Panc1 (cell line): ENCODE measurements around the gene RPP25L. TPM values are rescaled to one million over a fixed set of nuclear protein-coding genes. Genes with fewer than 3 reads are reported as not detected.

Source experiments
- ATAC-seq: fragments of 200-7000 bp; cut with Tn5 transposase; 2 replicates; pipeline ENCODE4 v1.9.1; 2020; ENCODE audit warnings: mild to moderate bottlenecking, moderate library complexity
- BruUV-seq: library from RNA; stranded (reverse); fragments of 400-500 nt; replicated peaks from 2 replicates; lab custom pipeline; 2021; lab: Mats Ljungman, UMichigan
- CTCF ChIA-PET: fragments of 300-600 bp; sonication (Branson Sonifier 250); formaldehyde crosslinking; loops from one replicate; lab custom pipeline; 2022; ENCODE audit warnings: antibody characterized with exemption; lab: Charles Lee
- POLR2A ChIA-PET: fragments of 300-600 bp; sonication (Branson Sonifier 250); formaldehyde crosslinking; loops from one replicate; lab custom pipeline; 2022; ENCODE audit warnings: antibody characterized with exemption; lab: Charles Lee
- DNase-seq: peaks from one replicate; pipeline ENCODE4 v3.0.0-alpha.2; 2010; ENCODE audit warnings: low read depth, low spot score
- H3K27ac ChIP-seq: 2 replicates; pipeline ENCODE4 v1.5.1; 2011; ENCODE audit warnings: mild to moderate bottlenecking, low read length, inconsistent platforms
- H3K27me3 ChIP-seq: fragments of 200-500 bp; sonication (Bioruptor generic); 2 replicates; pipeline ENCODE4 v1.6.0; 2014; ENCODE audit warnings: low read length, inconsistent platforms; ENCODE audit not compliant: control insufficient read depth, insufficient read depth
- H3K36me3 ChIP-seq: fragments of 200-500 bp; sonication (Bioruptor generic); 2 replicates; pipeline ENCODE4 v1.5.1; 2014; ENCODE audit warnings: inconsistent platforms, mild to moderate bottlenecking, low read length, moderate library complexity; ENCODE audit not compliant: control insufficient read depth, insufficient read depth
- H3K4me1 ChIP-seq: 2 replicates; pipeline ENCODE4 v1.5.1; 2011; ENCODE audit warnings: inconsistent platforms, mild to moderate bottlenecking, low read length, moderate library complexity; ENCODE audit not compliant: control insufficient read depth, insufficient read depth
- H3K4me3 ChIP-seq, 2 experiments: 2 replicates each; pipeline ENCODE4 v1.5.1; 2011 to 2012; ENCODE audit warnings: low read depth in 2 of 2, low read length in 2 of 2, mild to moderate bottlenecking in 2 of 2, inconsistent platforms in 1 of 2, moderate library complexity in 1 of 2
- H3K9me3 ChIP-seq: fragments of 200-500 bp; sonication (Bioruptor generic); 2 replicates; pipeline ENCODE4 v1.5.1; 2014; ENCODE audit warnings: low read depth, mild to moderate bottlenecking, inconsistent platforms, low read length, moderate library complexity; ENCODE audit not compliant: control insufficient read depth, insufficient read depth
- CTCF ChIP-seq: fragments of 450-650 bp; IDR thresholded peaks from 2 replicates; pipeline ENCODE4 v1.5.1; 2017; ENCODE audit warnings: mild to moderate bottlenecking
- POLR2AphosphoS5 ChIP-seq: IDR thresholded peaks from 2 replicates; pipeline ENCODE4 v1.6.1; 2012; ENCODE audit warnings: mild to moderate bottlenecking, low read depth, low read length, moderate library complexity
- REST ChIP-seq, 2 experiments: IDR thresholded peaks; 2 replicates each; pipeline ENCODE4 v1.6.1; 2011 to 2012; ENCODE audit warnings: low read depth in 2 of 2, control low read depth in 1 of 2, low read length in 1 of 2, mild to moderate bottlenecking in 1 of 2, moderate library complexity in 1 of 2; ENCODE audit not compliant: insufficient read depth in 1 of 2
- SIN3A ChIP-seq: IDR thresholded peaks from 2 replicates; pipeline ENCODE4 v1.6.1; 2012; ENCODE audit warnings: low read depth, mild to moderate bottlenecking, low read length, moderate library complexity, borderline replicate concordance; ENCODE audit not compliant: insufficient read depth
- TCF7L2 ChIP-seq: IDR thresholded peaks from 2 replicates; pipeline ENCODE4 v1.6.1; 2011; ENCODE audit warnings: mild to moderate bottlenecking, low read depth, low read length, inconsistent platforms
- in situ Hi-C: cut with HindIII; loops from 2 replicates; pipeline ENCODE4 v1.10.0; 2016; ENCODE audit warnings: low sequenced_read_pairs, low pct_unique_long_range_greater_than_20kb
- intact Hi-C: fragments of 100-400 bp; cut with micrococcal nuclease; formaldehyde crosslinking; loops from one replicate; pipeline ENCODE4 v1.10.0; 2022; ENCODE audit not compliant: unreplicated experiment
- total RNA-seq: library from RNA; stranded (reverse); gene quantifications from one replicate; pipeline ENCODE4 v1.2.1, GENCODE V29; 2021; ENCODE audit not compliant: unreplicated experiment

The RPP25L gene
- total RNA-seq, 1 experiment from 2014 or later: 30.4 TPM

GRCh38 chr9:34638138-34638445 is 26.2 kb upstream of the RPP25L start:
- Histone ChIP-seq H3K9me3 (no peaks in the 10 kb centered on the region), H3K4me3 (peak overlapping the region; percentile 70 to 94), H3K27ac (peak overlapping the region; percentile 98), H3K27me3 (no peaks in the 10 kb centered on the region), H3K4me1 (peaks cover 13% of the 10 kb centered on the region), H3K36me3 (no peaks in the 10 kb centered on the region)
- POLR2A ChIA-PET: interaction anchor here (1.7 kb wide), 1 partner anchor 27 kb away, joined by 5 read pairs; no protein-coding TSS in a partner anchor
- ATAC-seq (no peak), DNase-seq (no peak)
- no peak; the same call in 1 of the 2 replicates for TF ChIP-seq POLR2AphosphoS5
- no peak for TF ChIP-seq REST (IDR thresholded peaks at IDR 0.05; ENCODE audit: insufficient read depth in 1 of 2, low read depth in 2 of 2, low read length in 1 of 2)
- TF ChIP-seq CTCF: no peak
- TF ChIP-seq TCF7L2: no peak
- no peak for TF ChIP-seq SIN3A
- in situ Hi-C loops: no loop called here
- no TSS peak for BruUV-seq
- intact Hi-C loops: no loop called here
- CTCF ChIA-PET: interaction anchor here (0.6 to 1.4 kb wide), 4 partner anchors 8 to 64 kb away, joined by 4 to 5 read pairs (median 4); partner anchors contain the start of gene GALT

GRCh38 chr9:34637356-34638137 is 25.6 kb upstream of the RPP25L start, which contains the start of gene SIGMAR1:
TSS of gene SIGMAR1 (minus strand) at chr9:34637787. CDS start at chr9:34637697, 90 bp downstream.
- CTCF ChIA-PET: interaction anchor here (0.6 to 1.1 kb wide), 2 partner anchors 9 to 268 kb away, joined by 4 to 5 read pairs; partner anchors contain the start of gene GALT
- H3K9me3 ChIP-seq: no peaks in the 10 kb centered on the region
- H3K4me3 ChIP-seq: peak within 1 kb of the TSS; percentile 70 to 94
- intact Hi-C loops: no loop called here
- in situ Hi-C loops: no loop called here
- ATAC-seq (peak; percentile 94), DNase-seq (peak; percentile 51)
- BruUV-seq: no TSS peak
- H3K36me3 ChIP-seq: no peaks in the 10 kb centered on the region
- no peaks in the 10 kb centered on the region for H3K27me3 ChIP-seq
- POLR2A ChIA-PET: interaction anchor here (0.6 to 1.7 kb wide), 2 partner anchors 8 to 27 kb away, joined by 4 to 5 read pairs; no protein-coding TSS in a partner anchor
- no peak for TF ChIP-seq REST (IDR thresholded peaks at IDR 0.05; ENCODE audit: insufficient read depth in 1 of 2, low read depth in 2 of 2, low read length in 1 of 2)
- no peak; the same call in 1 of the 2 replicates for TF ChIP-seq TCF7L2
- TF ChIP-seq CTCF: no peak
- TF ChIP-seq POLR2AphosphoS5: peak; percentile 92
- TF ChIP-seq SIN3A: 0 out of 2 replicates have a peak, but pooled peaks have one; percentile 15
- peak within 1 kb of the TSS; percentile 98 for H3K27ac ChIP-seq
- peaks cover 13% of the 10 kb centered on the region for H3K4me1 ChIP-seq
